ENCODE data around the gene SPTBN2. TPM values are rescaled to one million over a fixed set of nuclear protein-coding genes. Genes with fewer than 3 reads are reported as not detected.
"Not testable (repeated sequence)": the region's sequence is repeated elsewhere in the genome, so short reads cannot be mapped to it uniquely, and the experiment has no call there.

Gene SPTBN2
- total RNA-seq, 2 donors from 2014 or later, result 1.2 to 5.6 TPM

DNA sequence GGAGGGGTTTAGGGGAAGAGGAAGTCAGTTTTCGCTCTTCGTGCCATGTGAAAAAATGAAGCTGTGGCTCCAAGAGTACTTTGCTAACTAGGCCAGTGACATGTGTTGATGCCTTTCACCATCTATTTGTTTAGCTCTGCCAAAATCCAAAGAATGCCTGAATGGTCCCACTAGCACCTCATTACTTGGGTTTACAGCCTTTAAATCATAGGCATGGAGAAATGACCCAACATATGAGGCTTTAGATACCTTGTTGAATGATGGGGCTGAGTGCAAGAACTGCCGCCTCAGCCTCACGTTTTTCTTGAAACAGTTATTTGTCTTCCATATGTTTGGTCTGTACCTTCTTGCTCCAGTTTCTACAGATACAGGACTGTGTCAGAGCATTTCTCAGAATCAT is 82.2 kb downstream of the SPTBN2 start:
- Histone ChIP-seq H3K4me3 (no peak overlapping the region), H3K36me3 (peaks cover 42% of the 10 kb centered on the region), H3K27ac (no peak overlapping the region), H3K27me3 (replicated peaks; ENCODE audit: insufficient read depth) (no peaks in the 10 kb centered on the region), H3K4me1 (ENCODE audit: control insufficient read depth in 1 of 2, low read depth in 2 of 2) (peaks cover 32 to 46% of the 10 kb centered on the region in 2 donors), H3K9me3 (no peaks in the 10 kb centered on the region)
- DNase-seq (ENCODE audit: low spot score) (no peak), ATAC-seq (ENCODE audit: insufficient number of reproducible peaks, low FRiP score, low read depth) (no peak)
- TF ChIP-seq, protein P1, sequence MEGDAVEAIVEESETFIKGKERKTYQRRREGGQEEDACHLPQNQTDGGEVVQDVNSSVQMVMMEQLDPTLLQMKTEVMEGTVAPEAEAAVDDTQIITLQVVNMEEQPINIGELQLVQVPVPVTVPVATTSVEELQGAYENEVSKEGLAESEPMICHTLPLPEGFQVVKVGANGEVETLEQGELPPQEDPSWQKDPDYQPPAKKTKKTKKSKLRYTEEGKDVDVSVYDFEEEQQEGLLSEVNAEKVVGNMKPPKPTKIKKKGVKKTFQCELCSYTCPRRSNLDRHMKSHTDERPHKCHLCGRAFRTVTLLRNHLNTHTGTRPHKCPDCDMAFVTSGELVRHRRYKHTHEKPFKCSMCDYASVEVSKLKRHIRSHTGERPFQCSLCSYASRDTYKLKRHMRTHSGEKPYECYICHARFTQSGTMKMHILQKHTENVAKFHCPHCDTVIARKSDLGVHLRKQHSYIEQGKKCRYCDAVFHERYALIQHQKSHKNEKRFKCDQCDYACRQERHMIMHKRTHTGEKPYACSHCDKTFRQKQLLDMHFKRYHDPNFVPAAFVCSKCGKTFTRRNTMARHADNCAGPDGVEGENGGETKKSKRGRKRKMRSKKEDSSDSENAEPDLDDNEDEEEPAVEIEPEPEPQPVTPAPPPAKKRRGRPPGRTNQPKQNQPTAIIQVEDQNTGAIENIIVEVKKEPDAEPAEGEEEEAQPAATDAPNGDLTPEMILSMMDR (IDR thresholded peaks at IDR 0.05), result no peak

DNA sequence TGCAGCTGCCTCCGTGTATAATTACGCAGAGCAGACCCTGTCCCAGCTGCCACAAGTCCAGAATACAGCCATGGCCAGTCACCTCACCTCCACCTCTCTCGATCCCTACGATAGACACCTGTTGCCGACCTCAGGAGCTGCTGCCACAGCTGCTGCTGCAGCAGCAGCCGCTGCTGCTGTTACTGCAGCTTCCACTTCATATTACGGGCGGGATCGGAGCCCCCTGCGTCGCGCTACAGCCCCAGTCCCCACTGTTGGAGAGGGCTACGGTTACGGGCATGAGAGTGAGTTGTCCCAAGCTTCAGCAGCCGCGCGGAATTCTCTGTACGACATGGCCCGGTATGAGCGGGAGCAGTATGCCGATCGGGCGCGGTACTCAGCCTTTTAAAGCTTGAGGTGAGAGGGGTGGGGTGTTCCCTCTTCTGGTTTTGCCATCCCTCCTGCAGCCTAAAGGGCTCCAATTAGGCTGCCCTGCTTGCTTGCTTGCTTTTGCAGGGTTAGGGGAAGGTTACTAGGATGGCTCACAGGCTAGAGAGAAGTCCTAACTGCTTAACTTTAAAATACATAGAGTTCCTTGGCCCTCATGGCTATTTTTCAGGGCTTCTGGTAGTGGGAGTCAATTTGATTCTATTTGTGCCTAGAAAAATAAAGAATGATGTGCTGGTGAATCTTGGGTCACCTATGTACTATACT is 85.1 kb downstream of the SPTBN2 start:
- Histone ChIP-seq H3K36me3 (peaks cover 35% of the 10 kb centered on the region), H3K4me1 (ENCODE audit: control insufficient read depth in 1 of 2, low read depth in 2 of 2) (peaks cover 53 to 71% of the 10 kb centered on the region in 2 donors), H3K4me3 (peak overlapping the region; percentile 93), H3K9me3 (no peaks in the 10 kb centered on the region), H3K27ac (no peak overlapping the region), H3K27me3 (replicated peaks; ENCODE audit: insufficient read depth) (no peaks in the 10 kb centered on the region)
- no peak for DNase-seq (ENCODE audit: low spot score)
- no peak for ATAC-seq (ENCODE audit: insufficient number of reproducible peaks, low FRiP score, low read depth)
- TF ChIP-seq, protein P1 (IDR thresholded peaks at IDR 0.05), result no peak

DNA sequence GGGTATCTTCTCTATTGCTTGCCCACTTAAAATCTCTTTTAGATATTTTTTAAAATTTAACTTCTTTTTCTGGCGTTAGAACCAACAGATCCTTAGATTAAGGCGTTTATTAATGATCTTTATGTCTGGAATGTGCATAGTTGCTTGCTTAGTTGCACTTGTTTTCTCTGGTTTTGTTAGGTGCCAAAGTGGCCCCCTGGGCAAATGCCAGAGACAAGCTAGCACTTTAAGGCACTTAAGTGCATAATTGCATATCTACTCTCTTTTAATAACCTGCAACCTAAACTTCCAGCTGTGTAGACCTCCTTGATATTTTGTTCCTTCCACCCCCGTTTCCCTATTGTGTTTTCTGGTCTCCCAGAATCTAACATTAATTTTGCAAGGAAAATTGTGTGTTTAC is 87.2 kb downstream of the SPTBN2 start:
- DNase-seq (ENCODE audit: low spot score), result no peak
- ATAC-seq (ENCODE audit: insufficient number of reproducible peaks, low FRiP score, low read depth), result no peak
- H3K4me1 ChIP-seq (ENCODE audit: control insufficient read depth in 1 of 2, low read depth in 2 of 2), result peaks cover 58 to 82% of the 10 kb centered on the region in 2 donors
- no peaks in the 10 kb centered on the region for H3K9me3 ChIP-seq
- peaks cover 32% of the 10 kb centered on the region for H3K36me3 ChIP-seq
- peak overlapping the region; percentile 93 for H3K4me3 ChIP-seq
- no peak overlapping the region for H3K27ac ChIP-seq
- TF ChIP-seq, protein P1 (IDR thresholded peaks at IDR 0.05), result no peak
- no peaks in the 10 kb centered on the region for H3K27me3 ChIP-seq (replicated peaks; ENCODE audit: insufficient read depth)

DNA sequence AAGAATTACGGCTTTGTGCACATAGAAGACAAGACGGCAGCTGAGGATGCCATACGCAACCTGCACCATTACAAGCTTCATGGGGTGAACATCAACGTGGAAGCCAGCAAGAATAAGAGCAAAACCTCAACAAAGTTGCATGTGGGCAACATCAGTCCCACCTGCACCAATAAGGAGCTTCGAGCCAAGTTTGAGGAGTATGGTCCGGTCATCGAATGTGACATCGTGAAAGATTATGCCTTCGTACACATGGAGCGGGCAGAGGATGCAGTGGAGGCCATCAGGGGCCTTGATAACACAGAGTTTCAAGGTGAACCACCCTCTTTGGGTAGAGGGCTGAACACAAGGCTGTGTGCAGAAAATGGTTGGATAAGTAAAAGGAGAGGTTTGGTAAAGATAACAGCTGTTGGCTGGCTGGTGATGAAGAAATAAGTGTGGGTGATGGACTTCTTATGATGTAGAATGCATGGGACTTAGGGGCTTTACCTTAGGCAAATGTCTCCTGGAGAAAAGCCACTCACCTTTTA is 89.1 kb downstream of the SPTBN2 start:
- Histone ChIP-seq H3K4me3 (peak overlapping the region; percentile 93), H3K4me1 (ENCODE audit: control insufficient read depth in 1 of 2, low read depth in 2 of 2) (peaks cover 52 to 71% of the 10 kb centered on the region in 2 donors), H3K36me3 (peaks cover 19% of the 10 kb centered on the region)
- H3K9me3 ChIP-seq; H3K27ac ChIP-seq; DNase-seq (ENCODE audit: low spot score); ATAC-seq (ENCODE audit: insufficient number of reproducible peaks, low FRiP score, low read depth); H3K27me3 ChIP-seq (replicated peaks; ENCODE audit: insufficient read depth): not testable (repeated sequence)

DNA sequence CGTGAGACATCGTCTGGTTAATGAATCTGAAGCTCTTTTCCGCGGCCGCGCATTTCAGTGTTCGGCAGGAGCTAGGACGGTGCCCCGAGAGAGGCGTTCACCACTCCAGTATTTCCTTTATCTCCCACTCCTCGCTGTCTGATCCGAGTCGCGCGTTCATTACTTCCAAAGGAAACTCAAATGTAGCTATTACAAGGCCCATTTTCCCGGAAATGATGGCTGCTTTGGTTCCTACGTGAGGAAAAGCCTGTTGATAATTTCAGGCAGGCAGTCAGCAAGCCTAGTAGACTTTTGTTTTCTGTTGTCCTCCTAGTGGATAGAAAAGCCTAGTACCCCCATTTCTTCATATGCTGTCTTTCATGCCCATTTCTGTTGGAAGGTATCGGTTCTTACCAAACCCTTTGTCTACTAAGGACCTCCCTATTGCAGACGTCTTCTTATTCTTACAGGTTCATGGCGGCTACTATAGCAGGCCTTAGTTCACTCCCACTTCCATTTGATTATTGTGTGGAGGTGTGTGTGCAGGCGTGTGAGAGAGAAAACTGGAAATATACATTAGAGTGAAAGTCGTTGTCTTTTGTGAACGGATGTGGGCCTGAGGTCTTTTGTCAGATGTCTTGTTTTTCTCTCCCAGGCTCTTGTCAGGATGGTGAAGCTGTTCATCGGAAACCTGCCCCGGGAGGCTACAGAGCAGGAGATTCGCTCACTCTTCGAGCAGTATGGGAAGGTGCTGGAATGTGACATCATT is 89.8 kb downstream of the SPTBN2 start:
- ATAC-seq (ENCODE audit: insufficient number of reproducible peaks, low FRiP score, low read depth) (no peak), DNase-seq (ENCODE audit: low spot score) (no peak)
- H3K4me3 ChIP-seq, result peak overlapping the region; percentile 93
- H3K4me1 ChIP-seq (ENCODE audit: control insufficient read depth in 1 of 2, low read depth in 2 of 2), result peaks cover 47 to 65% of the 10 kb centered on the region in 2 donors
- peaks cover 14% of the 10 kb centered on the region for H3K36me3 ChIP-seq
- no peaks in the 10 kb centered on the region for H3K27me3 ChIP-seq (replicated peaks; ENCODE audit: insufficient read depth)
- H3K27ac ChIP-seq, result peak overlapping the region; percentile 75 to 77
- no peaks in the 10 kb centered on the region for H3K9me3 ChIP-seq
- TF ChIP-seq, protein P1 (IDR thresholded peaks at IDR 0.05), result no peak
